ENCODE measurements around the gene ZSCAN10. TPM values are rescaled to one million over a fixed set of nuclear protein-coding genes. Genes with fewer than 3 reads are reported as not detected.
"Not testable (repeated sequence)": the region's sequence is repeated elsewhere in the genome, so short reads cannot be mapped to it uniquely, and the experiment has no call there.

ZSCAN10 gene
- not detected in 2 replicates for total RNA-seq

GRCh38 chr16:3098459-3099394 lies at the start of gene ZSCAN10:
TSS of gene ZSCAN10 (minus strand) at chr16:3099294. CDS start at chr16:3092937, 6,357 bp downstream.
- no peak for DNase-seq (ENCODE audit: low read depth in 2 of 2)

GRCh38 chr16:3148256-3149192 lies 49.4 kb upstream of the ZSCAN10 start:
- DNase-seq (ENCODE audit: low read depth in 2 of 2): no peak

GRCh38 chr16:3147757-3148104 lies 48.6 kb upstream of the ZSCAN10 start:
- DNase-seq (ENCODE audit: low read depth in 2 of 2): no peak

- no peak for DNase-seq (ENCODE audit: low read depth in 2 of 2)
These were observed 48.1 kb upstream of the ZSCAN10 start for GRCh38 chr16:3147046-3147756.

GRCh38 chr16:3145660-3146059 lies 46.6 kb upstream of the ZSCAN10 start:
- no peak for DNase-seq (ENCODE audit: low read depth in 2 of 2)

GRCh38 chr16:3145151-3145550 lies 46.1 kb upstream of the ZSCAN10 start:
- no peak for DNase-seq (ENCODE audit: low read depth in 2 of 2)

- no peak for DNase-seq (ENCODE audit: low read depth in 2 of 2)
These were observed 45.4 kb upstream of the ZSCAN10 start for GRCh38 chr16:3144321-3144983.

GRCh38 chr16:3143598-3144320 lies 44.7 kb upstream of the ZSCAN10 start:
- no peak for DNase-seq (ENCODE audit: low read depth in 2 of 2)

GRCh38 chr16:3143189-3143588 lies 44.1 kb upstream of the ZSCAN10 start:
- no peak for DNase-seq (ENCODE audit: low read depth in 2 of 2)

- DNase-seq (ENCODE audit: low read depth in 2 of 2): no peak
These were observed 43.7 kb upstream of the ZSCAN10 start for GRCh38 chr16:3142770-3143169.

GRCh38 chr16:3142327-3142726 lies 43.2 kb upstream of the ZSCAN10 start:
- DNase-seq (ENCODE audit: low read depth in 2 of 2): no peak

- DNase-seq (ENCODE audit: low read depth in 2 of 2): no peak
These were observed 42.8 kb upstream of the ZSCAN10 start for GRCh38 chr16:3141781-3142311.

GRCh38 chr16:3140603-3141427 lies 41.7 kb upstream of the ZSCAN10 start:
- no peak for DNase-seq (ENCODE audit: low read depth in 2 of 2)

- not testable (repeated sequence) for DNase-seq (ENCODE audit: low read depth in 2 of 2)
These were observed 40.5 kb upstream of the ZSCAN10 start for GRCh38 chr16:3139561-3139960.

GRCh38 chr16:3138823-3139426 lies 39.8 kb upstream of the ZSCAN10 start:
- no peak for DNase-seq (ENCODE audit: low read depth in 2 of 2)

- no peak for DNase-seq (ENCODE audit: low read depth in 2 of 2)
These were observed 39.2 kb upstream of the ZSCAN10 start for GRCh38 chr16:3138342-3138741.

GRCh38 chr16:3137267-3137666 lies 38.2 kb upstream of the ZSCAN10 start:
- no peak for DNase-seq (ENCODE audit: low read depth in 2 of 2)

GRCh38 chr16:3135126-3135715 lies 36.1 kb upstream of the ZSCAN10 start:
- DNase-seq (ENCODE audit: low read depth in 2 of 2): no peak
